K562 treated with DMSO at 1 percent for 24 hours (cell line): ENCODE data around the gene PSMD7. TPM values are rescaled to one million over a fixed set of nuclear protein-coding genes. Genes with fewer than 3 reads are reported as not detected.

Experiments used
- total RNA-seq: library from RNA; unstranded; fragments of 300-600 nt; gene quantifications from 2 replicates; pipeline ENCODE4 v1.2.3, GENCODE V29; 2022; ENCODE audit warnings: low read depth; ENCODE audit not compliant: insufficient read depth

The PSMD7 gene
- 120 and 125 TPM in 2 replicates for total RNA-seq

GRCh38 chr16:74296432-74297144, at the start of gene PSMD7:
PSMD7 (plus strand) TSS chr16:74296814; CDS start chr16:74296915, 101 bp downstream.

Other genes with a start within 250 kb of the PSMD7 start
- gene NPIPB15, start 79.5 kb downstream of the PSMD7 start, total RNA-seq: 0.50 and 0.96 TPM in 2 replicates
- 3.8 and 8.9 TPM in 2 replicates for gene CLEC18B, start 124.7 kb downstream of the PSMD7 start, total RNA-seq